Myocyte (in vitro differentiated cells): Measurements from ENCODE around the gene OR52N4. TPM values are rescaled to one million over a fixed set of nuclear protein-coding genes. Genes with fewer than 3 reads are reported as not detected.

ENCODE experiments used
- total RNA-seq: library from RNA; depleted of rRNA; stranded (reverse); fragments of >200 nt; gene quantifications from 2 replicates; pipeline ENCODE4 v1.2.3, GENCODE V29; 2014

Gene OR52N4
- total RNA-seq, 1 donor from 2014 or later: not detected

Other genes with a start within 250 kb of the OR52N4 start
- 0.05 and 0.16 TPM in 2 replicates for gene UBQLN3, start 244.3 kb upstream of the OR52N4 start, total RNA-seq
- gene UBQLNL, start 237.5 kb upstream of the OR52N4 start, total RNA-seq: 0.32 and 0.42 TPM in 2 replicates
- gene OR52H1, start 205.7 kb upstream of the OR52N4 start, total RNA-seq: not detected in 2 replicates
- not detected in 2 replicates for gene OR52B6, start 173.4 kb upstream of the OR52N4 start, total RNA-seq
- gene TRIM6, start 157.6 kb upstream of the OR52N4 start, total RNA-seq: 0.31 and 0.40 TPM in 2 replicates
- 2.7 and 4.4 TPM in 2 replicates for gene TRIM34, start 129.2 kb upstream of the OR52N4 start, total RNA-seq
- gene TRIM5, start 69.2 kb upstream of the OR52N4 start, total RNA-seq: 36.3 and 45.8 TPM in 2 replicates
- gene TRIM22, start 64.5 kb upstream of the OR52N4 start, total RNA-seq: 61.0 and 81.6 TPM in 2 replicates
- gene OR56B1, start 17.8 kb upstream of the OR52N4 start, total RNA-seq: not detected in 2 replicates
- not detected in 2 replicates for gene OR52N5, start 29.1 kb downstream of the OR52N4 start, total RNA-seq
- not detected in 2 replicates for gene OR52N1, start 37.0 kb downstream of the OR52N4 start, total RNA-seq
- gene OR52N2, start 54.7 kb downstream of the OR52N4 start, total RNA-seq: not detected in 2 replicates
- not detected in 2 replicates for gene OR52E6, start 87.7 kb downstream of the OR52N4 start, total RNA-seq
- not detected in 2 replicates for gene OR52E8, start 103.4 kb downstream of the OR52N4 start, total RNA-seq
- not detected in 2 replicates for gene OR52E4, start 126.4 kb downstream of the OR52N4 start, total RNA-seq
- gene OR52E5, start 139.0 kb downstream of the OR52N4 start, total RNA-seq: not detected in 2 replicates
- gene OR56A3, start 188.0 kb downstream of the OR52N4 start, total RNA-seq: not detected in 2 replicates
- gene OR56A5, start 214.3 kb downstream of the OR52N4 start, total RNA-seq: not detected in 2 replicates
- gene OR52L1, start 232.7 kb downstream of the OR52N4 start, total RNA-seq: not detected in 2 replicates